GM18907 (cell line): ENCODE data around the gene LSM12.
"Not testable (repeated sequence)": the region's sequence is repeated elsewhere in the genome, so short reads cannot be mapped to it uniquely, and the experiment has no call there.

ENCODE experiments used
- ATAC-seq: cut with Tn5 transposase; IDR thresholded peaks from one replicate; pipeline ENCODE4 v1.9.1; 2021; ENCODE audit warnings: mild to moderate bottlenecking, moderate library complexity; ENCODE audit not compliant: unreplicated experiment

The LSM12 gene

GRCh38 chr17:44045486-44045885 lies 21.0 kb downstream of the LSM12 start:
- ATAC-seq = no peak

DNA sequence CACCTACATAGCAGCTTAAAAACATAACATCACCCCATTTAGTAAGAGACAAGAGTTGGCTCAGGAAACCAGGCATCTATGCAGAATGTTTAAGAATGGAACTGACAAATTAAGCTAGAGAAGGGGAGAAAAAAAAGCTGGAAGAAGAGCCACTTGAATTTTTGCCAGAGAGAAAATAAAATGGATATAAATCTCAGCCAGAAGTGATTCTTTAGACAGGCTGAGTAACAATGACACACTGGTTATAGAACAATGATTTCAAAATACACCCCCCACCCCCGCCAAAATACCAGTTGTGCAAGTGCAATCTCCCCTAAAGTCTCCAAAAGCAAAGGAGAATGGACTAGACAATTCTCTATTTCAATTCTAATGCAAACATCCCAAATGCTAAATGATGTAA lies 22.4 kb downstream of the LSM12 start:
- ATAC-seq = no peak

GRCh38 chr17:44043272-44043696 lies 23.2 kb downstream of the LSM12 start:
- ATAC-seq = no peak

GRCh38 chr17:44039829-44040635 lies 26.4 kb downstream of the LSM12 start:
- no peak for ATAC-seq

DNA sequence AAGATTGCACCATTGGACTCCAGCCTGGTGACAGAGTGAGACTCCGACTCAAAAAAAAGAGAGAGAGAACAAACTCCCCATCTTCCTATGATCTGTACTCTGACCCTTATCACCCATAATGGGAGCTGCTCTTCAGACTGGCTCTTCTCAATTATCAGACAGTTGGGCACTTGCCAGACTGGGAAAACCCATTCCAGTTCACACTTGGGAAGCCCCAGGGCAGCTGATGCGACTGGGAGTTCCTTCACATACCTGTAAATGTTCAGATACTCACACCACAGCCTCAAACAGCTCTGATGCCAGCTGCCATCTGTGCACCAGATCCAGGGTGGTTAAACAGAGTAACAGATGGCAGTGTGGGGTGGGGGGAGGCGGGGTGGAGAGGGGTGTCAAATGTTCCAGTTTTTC lies 27.9 kb downstream of the LSM12 start:
- no peak for ATAC-seq

DNA sequence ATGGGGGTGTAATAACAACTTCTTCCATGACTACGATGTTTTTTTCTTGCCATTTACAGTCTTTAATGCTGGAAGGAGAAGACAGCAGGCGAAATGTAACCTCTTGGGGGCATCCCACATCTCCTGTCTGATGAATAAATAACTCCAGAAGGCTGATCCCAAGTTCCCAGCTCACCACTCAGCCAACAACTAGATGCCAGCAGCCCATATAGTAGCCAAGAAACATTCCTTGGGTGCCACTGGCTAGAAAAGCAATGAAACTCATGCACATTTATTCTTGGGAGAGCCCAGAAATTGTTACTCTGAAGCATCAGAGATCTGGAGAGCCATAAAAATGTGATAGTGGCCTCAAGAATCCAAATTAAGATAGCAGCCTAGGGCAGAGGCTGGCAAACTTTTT lies 29.0 kb downstream of the LSM12 start:
- no peak for ATAC-seq

- ATAC-seq = not testable (repeated sequence)
Measured at GRCh38 chr17:44034688-44035087, 31.8 kb downstream of the LSM12 start.

DNA sequence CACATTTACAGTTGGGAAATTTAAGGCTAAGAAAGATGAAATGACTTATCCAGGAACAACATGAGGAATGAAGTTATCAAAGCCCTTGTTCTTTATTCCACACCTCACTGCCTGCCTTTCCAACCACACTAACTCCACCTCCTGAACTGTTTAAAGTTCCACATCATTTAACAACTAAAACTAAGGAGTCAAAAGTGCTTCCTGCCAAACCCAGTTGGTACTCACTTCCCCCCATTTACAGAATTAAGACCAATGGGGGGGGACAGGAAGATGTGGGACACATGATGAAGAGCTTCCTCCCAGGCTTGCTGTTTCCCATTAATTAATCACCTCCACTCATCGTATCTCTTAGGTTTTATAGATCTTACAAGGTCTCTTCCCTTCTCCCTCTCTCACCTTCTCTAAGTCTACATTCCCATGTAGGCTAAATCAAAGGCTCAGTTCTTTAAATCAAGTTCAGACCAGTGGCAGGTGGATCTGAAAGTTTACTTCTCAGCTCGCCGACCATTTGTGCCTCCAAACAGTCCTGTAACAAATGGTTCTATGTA lies 32.5 kb downstream of the LSM12 start:
- no peak for ATAC-seq

DNA sequence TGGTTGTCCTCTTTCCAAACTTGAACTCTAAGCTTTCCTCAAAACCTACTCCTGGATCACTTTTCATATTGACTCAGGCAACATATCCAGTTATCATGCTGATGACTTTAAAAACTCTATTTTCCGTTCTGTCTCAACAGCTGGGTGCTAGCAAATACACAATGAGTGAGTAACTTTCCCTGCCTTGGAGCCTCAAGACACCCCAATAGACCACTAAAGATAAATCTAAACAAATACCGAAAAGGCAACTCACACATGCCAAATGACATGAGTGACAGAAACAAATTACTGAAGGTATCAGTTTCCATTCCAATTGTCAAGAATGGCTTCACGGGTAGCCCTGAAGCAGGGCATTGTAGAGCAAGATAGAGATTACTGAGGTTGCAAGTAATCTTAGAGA lies 36.0 kb downstream of the LSM12 start:
- no peak for ATAC-seq

DNA sequence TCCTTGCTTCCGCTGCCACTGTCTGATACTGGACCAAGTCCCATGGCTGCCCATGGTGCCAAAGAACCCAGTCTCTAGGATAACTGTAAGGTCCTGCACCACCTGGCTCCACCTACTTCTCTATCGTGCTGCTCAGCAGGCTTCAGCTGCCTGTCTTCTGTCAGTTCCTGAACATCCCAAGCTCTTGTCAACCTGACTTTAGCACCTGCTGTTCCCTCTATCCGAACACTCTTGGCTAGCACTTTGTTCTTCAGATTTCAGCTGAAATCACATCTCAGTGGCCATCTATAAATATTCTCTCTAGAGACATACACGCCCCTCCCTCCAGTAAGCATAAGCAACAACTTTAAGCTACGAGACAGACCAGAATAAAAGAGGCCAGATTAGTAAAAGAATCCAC lies 36.7 kb downstream of the LSM12 start:
- no peak for ATAC-seq

DNA sequence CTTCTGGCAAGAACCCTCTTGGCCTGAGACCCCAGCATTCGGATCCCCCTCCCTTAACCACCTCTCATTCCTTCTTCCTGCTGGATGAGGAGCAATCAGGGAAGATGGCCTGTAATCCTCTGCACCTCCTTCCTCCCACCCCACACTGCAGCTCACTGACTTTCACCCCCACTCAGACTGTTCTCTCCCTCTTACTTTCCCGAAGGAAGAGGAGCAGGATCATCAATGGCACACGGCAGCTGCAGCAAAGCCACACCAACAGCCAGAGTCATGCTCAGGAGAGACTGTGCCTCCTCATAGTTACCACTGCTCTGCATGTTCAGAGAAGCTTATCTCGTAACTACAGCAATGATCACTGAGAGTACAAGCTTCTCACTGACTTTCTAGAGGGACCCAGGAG lies 41.6 kb downstream of the LSM12 start:
- ATAC-seq = no peak

DNA sequence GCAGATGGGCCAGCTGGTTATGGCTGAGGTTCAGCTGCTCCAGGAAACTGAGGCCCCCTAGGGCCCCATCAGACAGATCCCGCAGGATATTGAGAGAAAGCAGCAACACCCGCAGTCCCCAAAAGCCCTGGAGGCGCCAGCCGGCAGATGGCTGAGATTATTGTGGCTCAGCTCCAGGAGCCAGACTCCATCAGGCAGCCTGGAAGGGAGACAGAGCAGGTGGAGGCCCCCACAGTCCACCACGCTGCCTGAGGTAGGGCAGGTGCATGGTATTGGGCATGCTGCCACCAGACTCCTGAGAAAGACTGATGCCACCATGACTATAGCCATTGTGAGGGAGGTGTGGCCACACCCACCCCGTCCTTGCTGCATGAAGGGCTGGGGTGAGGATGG lies 42.2 kb downstream of the LSM12 start:
- ATAC-seq = no peak

GRCh38 chr17:44023545-44024270 lies 42.8 kb downstream of the LSM12 start:
- ATAC-seq = no peak

DNA sequence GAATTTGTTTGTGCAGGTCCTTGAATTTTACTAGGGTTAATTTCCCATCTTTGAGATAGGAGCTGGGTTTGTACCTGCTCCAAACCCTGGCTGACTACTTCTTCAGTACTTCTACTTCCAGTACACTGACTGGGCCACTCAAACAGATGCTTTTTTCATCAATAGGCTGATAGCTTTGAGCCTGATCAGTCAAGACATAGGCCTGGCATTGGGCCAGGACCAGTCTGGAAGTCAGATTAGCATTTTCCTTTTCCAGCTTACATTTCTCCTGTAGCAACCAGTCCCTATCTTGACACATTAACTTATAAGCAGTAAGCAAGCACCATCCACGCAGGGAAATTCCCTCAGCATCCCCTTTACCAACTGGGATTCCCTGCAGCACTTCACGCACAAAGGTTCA lies 44.2 kb downstream of the LSM12 start:
- no peak for ATAC-seq

GRCh38 chr17:44021227-44021626 lies 45.2 kb downstream of the LSM12 start:
- ATAC-seq = not testable (repeated sequence)

DNA sequence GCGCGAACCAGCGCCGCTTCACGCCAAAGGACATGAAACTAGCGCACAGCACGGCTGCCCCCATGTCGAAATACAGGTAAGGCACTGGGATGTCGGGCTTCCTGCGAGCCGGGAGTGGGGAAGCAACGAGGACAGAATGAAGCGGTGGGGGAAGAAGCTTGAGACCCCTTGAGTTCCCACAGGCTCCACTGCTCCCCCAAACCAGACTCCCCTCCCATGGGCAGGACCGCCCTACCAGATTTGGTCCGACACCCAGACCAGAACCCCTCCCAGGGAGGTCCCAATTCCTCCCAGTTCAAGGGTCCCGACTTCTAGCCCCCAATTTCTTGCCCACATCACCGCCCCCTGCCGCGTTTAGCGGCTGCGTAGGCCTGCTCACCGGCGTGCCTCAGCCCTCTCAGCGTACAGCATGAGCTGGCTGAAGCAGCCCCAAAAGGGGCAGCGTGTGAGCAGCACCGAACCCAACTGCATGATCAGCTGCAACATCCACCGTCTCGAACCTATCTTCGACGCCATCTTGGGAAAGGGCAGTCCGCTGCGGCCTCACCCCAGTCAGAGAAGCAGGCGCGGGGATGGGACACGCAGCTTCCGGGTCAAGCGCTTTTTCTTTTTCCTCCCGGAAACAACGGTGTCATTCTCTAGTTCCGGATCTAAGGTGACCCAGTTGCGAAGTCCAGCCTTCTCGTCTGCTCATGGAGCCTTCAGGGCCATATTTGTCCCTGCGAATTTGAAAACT lies 51.9 kb downstream of the LSM12 start, which contains the start of gene TMEM101:
TMEM101 (minus strand) TSS at position 527 of the 736 bp plus-strand sequence; CDS start at position 516, 11 bp downstream.
- ATAC-seq = peak; percentile 81

- ATAC-seq = no peak
Measured at GRCh38 chr17:44014133-44014436, 52.4 kb downstream of the LSM12 start.

DNA sequence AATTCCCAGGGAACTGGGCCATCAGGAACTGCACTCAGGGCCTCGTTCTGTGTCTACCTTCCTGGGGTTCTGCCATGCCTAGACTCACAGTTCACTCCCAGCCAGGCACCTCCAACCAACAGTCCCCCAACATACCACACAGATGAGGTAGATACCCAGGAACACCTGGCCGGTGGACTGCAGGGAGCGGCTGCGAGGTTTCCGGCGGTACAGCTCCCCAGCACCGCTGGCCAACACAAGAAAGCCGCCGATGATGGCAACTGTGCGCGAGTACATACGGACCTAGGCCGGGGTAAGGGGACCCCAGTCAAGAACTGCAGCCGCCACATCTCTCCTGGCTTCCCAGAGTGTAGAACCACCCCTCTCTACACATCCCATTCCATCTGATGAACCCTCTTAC lies 53.6 kb downstream of the LSM12 start:
- ATAC-seq = no peak

DNA sequence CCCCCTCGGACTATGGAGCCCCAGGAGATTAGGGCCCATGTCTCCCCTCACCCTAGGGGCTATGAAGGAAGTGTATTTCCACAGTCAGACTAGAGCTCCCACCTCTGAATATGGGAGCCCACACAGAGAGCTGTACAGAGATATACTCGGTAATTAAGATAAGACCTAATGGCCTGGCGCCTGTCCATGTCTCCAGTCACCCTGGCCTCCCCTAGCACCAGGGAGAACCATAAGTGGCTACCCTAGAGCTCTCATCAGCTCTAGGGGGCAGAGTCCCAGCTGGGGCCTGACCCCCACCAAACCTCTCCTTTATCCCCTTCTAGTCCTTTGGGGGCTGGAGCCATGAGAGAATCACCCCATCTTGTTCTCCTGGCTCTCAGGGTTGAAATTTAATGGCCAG lies 54.1 kb downstream of the LSM12 start:
- ATAC-seq = no peak

GRCh38 chr17:44011876-44012275 lies 54.6 kb downstream of the LSM12 start:
- ATAC-seq = no peak

- ATAC-seq = no peak
Measured at GRCh38 chr17:44010966-44011647, 55.4 kb downstream of the LSM12 start.
